Vagina (tissue), 2 donors: ENCODE results near the gene WSCD1. TPM values are rescaled to one million over a fixed set of nuclear protein-coding genes. Genes with fewer than 3 reads are reported as not detected.

Experiments
- DNase-seq, 2 donors: peaks; one replicate each; pipeline ENCODE4 v3.0.0-alpha.2; 2017; ENCODE audit errors: extremely low spot score in 2 of 2
- H3K27ac ChIP-seq: fragments of 200-600 bp; sonication (generic); one replicate; pipeline ENCODE4 v1.5.1; 2019
- H3K27me3 ChIP-seq: fragments of 200-600 bp; sonication (generic); one replicate; pipeline ENCODE4 v1.5.1; 2019
- H3K36me3 ChIP-seq, 2 donors: fragments of 200-600 bp; sonication (generic); one replicate each; pipeline ENCODE4 v1.5.1; 2017 to 2019
- H3K4me1 ChIP-seq: fragments of 200-600 bp; sonication (generic); one replicate; pipeline ENCODE4 v1.5.1; 2019
- H3K4me3 ChIP-seq, 2 donors: fragments of 200-600 bp; sonication (generic); 1 replicate in 1 of 2; 2 replicates in 1 of 2; pipeline ENCODE4 v1.5.1; 2016 to 2019
- H3K9me3 ChIP-seq: fragments of 200-600 bp; sonication (generic); one replicate; pipeline ENCODE4 v1.5.1; 2019
- POLR2A ChIP-seq, 2 donors: fragments of 450-650 bp; IDR thresholded peaks; one replicate each; pipeline ENCODE4 v1.6.1; 2017; ENCODE audit warnings: antibody characterized with exemption in 2 of 2, mild to moderate bottlenecking in 2 of 2, moderate library complexity in 2 of 2
- POLR2AphosphoS5 ChIP-seq, 2 donors: sonication (generic); formaldehyde crosslinking; IDR thresholded peaks; one replicate each; pipeline ENCODE4 v1.9.0; 2017; ENCODE audit warnings: antibody characterized with exemption in 2 of 2, mild to moderate bottlenecking in 2 of 2, low read depth in 1 of 2; ENCODE audit not compliant: insufficient read depth in 1 of 2
- intact Hi-C: fragments of 100-400 bp; cut with DNase I; formaldehyde crosslinking; loops from one replicate; pipeline ENCODE4 v1.15.1; 2023
- total RNA-seq: library from RNA; depleted of rRNA; stranded (reverse); fragments of >200 nt; gene quantifications from one replicate; pipeline ENCODE4 v1.2.3, GENCODE V29; 2016
- TF ChIP-seq, protein P1 (sequence below), 3 experiments: fragments of 450-650 bp in 2 of 3; fragments of 200-600 bp in 1 of 3; sonication (generic) in 1 of 3; IDR thresholded peaks; one replicate each; pipeline ENCODE4 v1.5.1; 2017 to 2019; ENCODE audit warnings: antibody characterized with exemption in 3 of 3, mild to moderate bottlenecking in 2 of 3, moderate library complexity in 2 of 3

The WSCD1 gene
- total RNA-seq, 1 donor from 2014 or later: 2.0 TPM

DNA sequence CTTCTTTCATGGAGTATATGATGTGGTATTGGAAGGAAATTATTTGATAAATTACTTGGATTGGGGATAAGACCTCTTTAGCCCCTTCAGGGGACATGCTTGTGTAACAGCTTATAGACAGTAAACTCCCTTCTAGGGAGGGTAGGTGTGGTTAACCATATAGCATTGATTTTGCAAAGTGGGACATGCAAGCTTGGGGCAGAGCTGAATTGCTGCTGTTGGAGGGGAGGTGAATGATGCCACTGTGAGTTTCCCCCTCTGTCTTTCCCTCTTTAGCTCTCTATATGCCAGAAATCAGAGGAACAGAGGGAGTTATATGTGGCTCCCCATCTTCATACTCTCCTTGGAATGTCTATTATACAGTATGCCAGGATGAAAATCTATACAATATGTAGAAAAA, 54.7 kb downstream of the WSCD1 start:
- TF ChIP-seq, protein P1, sequence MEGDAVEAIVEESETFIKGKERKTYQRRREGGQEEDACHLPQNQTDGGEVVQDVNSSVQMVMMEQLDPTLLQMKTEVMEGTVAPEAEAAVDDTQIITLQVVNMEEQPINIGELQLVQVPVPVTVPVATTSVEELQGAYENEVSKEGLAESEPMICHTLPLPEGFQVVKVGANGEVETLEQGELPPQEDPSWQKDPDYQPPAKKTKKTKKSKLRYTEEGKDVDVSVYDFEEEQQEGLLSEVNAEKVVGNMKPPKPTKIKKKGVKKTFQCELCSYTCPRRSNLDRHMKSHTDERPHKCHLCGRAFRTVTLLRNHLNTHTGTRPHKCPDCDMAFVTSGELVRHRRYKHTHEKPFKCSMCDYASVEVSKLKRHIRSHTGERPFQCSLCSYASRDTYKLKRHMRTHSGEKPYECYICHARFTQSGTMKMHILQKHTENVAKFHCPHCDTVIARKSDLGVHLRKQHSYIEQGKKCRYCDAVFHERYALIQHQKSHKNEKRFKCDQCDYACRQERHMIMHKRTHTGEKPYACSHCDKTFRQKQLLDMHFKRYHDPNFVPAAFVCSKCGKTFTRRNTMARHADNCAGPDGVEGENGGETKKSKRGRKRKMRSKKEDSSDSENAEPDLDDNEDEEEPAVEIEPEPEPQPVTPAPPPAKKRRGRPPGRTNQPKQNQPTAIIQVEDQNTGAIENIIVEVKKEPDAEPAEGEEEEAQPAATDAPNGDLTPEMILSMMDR (IDR thresholded peaks at IDR 0.05): no peak
- TF ChIP-seq POLR2A (IDR thresholded peaks at IDR 0.05): no peak
- TF ChIP-seq POLR2AphosphoS5 (IDR thresholded peaks at IDR 0.05; ENCODE audit: insufficient read depth in 1 of 2, low read depth in 1 of 2): no peak
- H3K27me3 ChIP-seq: no peaks in the 10 kb centered on the region
- H3K4me3 ChIP-seq: no peak overlapping the region
- H3K27ac ChIP-seq: no peak overlapping the region
- intact Hi-C loops: no loop called here
- H3K4me1 ChIP-seq: no peaks in the 10 kb centered on the region
- H3K36me3 ChIP-seq: no peaks in the 10 kb centered on the region
- no peak for DNase-seq
- H3K9me3 ChIP-seq: no peaks in the 10 kb centered on the region

DNA sequence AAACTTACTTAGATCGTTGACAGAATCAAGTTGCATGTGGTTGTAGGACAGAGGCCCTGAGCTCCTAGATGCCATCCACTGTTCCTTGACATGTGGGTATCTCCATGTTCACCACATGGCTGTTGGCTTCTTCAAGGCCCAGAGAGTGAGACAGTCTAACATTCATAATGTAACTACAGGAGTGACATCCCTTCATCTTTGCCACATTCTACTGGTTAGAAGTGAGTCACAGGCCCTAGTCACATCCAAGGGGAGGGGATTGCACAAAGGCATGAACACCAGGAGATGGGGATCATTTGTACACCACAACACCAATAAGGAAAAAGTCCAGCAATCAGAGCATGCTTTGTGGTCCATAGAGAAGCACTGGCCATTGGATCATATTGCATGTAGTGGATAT, 56.6 kb downstream of the WSCD1 start:
- H3K4me3 ChIP-seq: no peak overlapping the region
- TF ChIP-seq POLR2A (IDR thresholded peaks at IDR 0.05) (no peak), POLR2AphosphoS5 (IDR thresholded peaks at IDR 0.05; ENCODE audit: insufficient read depth in 1 of 2, low read depth in 1 of 2) (no peak)
- TF ChIP-seq, protein P1 (IDR thresholded peaks at IDR 0.05): no peak
- intact Hi-C loops: no loop called here
- H3K36me3 ChIP-seq: no peaks in the 10 kb centered on the region
- no peaks in the 10 kb centered on the region for H3K4me1 ChIP-seq
- H3K27me3 ChIP-seq: no peaks in the 10 kb centered on the region
- H3K27ac ChIP-seq: no peak overlapping the region
- H3K9me3 ChIP-seq: no peaks in the 10 kb centered on the region
- DNase-seq: no peak

DNA sequence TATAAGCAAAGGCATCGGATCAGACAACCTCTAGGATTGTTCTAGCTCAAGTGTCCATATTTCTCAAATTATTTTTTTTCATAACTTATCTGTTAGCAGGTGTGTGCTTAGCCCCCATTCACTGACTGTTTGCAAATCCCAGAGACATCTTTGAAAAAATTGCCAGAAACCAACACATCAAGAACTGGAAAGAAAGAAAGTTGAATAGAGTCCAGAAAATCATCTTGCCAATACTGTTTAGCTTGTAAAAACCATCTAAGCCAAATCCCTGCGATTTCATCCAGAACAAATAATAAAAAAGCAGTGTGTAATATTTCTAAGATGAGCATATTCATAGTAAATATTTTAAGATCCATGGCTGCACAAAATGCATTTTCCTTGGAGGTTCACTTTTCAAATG, 64.5 kb downstream of the WSCD1 start:
- Histone ChIP-seq H3K36me3 (no peaks in the 10 kb centered on the region), H3K27me3 (no peaks in the 10 kb centered on the region), H3K27ac (no peak overlapping the region), H3K4me3 (no peak overlapping the region), H3K4me1 (no peaks in the 10 kb centered on the region), H3K9me3 (no peaks in the 10 kb centered on the region)
- DNase-seq: no peak
- intact Hi-C loops: no loop called here
- TF ChIP-seq, protein P1 (IDR thresholded peaks at IDR 0.05): no peak
- TF ChIP-seq POLR2A (IDR thresholded peaks at IDR 0.05): no peak
- TF ChIP-seq POLR2AphosphoS5 (IDR thresholded peaks at IDR 0.05; ENCODE audit: insufficient read depth in 1 of 2, low read depth in 1 of 2): no peak

DNA sequence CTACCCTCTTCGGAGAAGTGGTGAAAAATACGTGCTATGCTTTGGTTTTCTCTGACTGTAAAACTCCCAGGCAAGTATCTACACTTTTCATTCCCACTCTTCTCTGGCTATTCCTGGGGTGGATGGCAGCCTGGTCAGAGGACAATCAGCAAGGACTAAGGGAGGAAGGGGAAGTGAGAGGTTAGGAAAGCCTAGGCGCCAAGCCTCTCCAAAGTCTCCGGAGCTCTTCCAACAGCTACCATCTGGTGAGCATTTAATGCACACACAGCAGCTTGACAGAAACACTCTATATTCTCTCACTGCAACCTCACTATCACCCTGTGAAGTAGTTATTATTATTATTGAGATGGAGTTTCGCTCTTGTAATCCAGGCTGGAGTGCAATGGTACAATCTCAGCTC, 65.1 kb downstream of the WSCD1 start:
- H3K9me3 ChIP-seq: no peaks in the 10 kb centered on the region
- TF ChIP-seq, protein P1 (IDR thresholded peaks at IDR 0.05): no peak
- no peak for TF ChIP-seq POLR2A (IDR thresholded peaks at IDR 0.05)
- TF ChIP-seq POLR2AphosphoS5 (IDR thresholded peaks at IDR 0.05; ENCODE audit: insufficient read depth in 1 of 2, low read depth in 1 of 2): no peak
- no peaks in the 10 kb centered on the region for H3K36me3 ChIP-seq
- intact Hi-C loops: no loop called here
- no peaks in the 10 kb centered on the region for H3K4me1 ChIP-seq
- no peak for DNase-seq
- H3K27ac ChIP-seq: no peak overlapping the region
- H3K27me3 ChIP-seq: no peaks in the 10 kb centered on the region
- H3K4me3 ChIP-seq: no peak overlapping the region

DNA sequence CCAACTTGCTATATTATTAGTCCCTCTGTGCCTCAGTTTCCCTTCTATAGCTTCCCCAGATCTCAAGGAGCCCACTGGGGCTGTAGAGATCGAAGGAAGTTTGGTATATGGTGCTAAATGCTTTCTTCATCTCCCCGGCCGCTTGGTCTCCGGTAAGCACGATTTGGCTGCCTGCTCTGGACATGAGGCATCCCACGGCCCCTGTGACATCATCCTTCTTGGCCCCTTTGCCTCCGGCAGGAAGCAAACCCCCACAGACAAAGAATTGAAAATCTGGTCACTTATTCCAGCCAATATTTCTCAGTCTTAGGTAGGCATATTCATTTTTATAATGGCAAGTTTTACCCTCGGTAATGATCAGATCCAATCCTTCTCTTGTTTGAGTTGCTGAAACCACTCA, 65.8 kb downstream of the WSCD1 start:
- intact Hi-C loops: no loop called here
- TF ChIP-seq POLR2AphosphoS5 (IDR thresholded peaks at IDR 0.05; ENCODE audit: insufficient read depth in 1 of 2, low read depth in 1 of 2) (no peak), POLR2A (IDR thresholded peaks at IDR 0.05) (no peak)
- TF ChIP-seq, protein P1 (IDR thresholded peaks at IDR 0.05): no peak
- no peak overlapping the region for H3K27ac ChIP-seq
- no peaks in the 10 kb centered on the region for H3K27me3 ChIP-seq
- no peaks in the 10 kb centered on the region for H3K4me1 ChIP-seq
- H3K4me3 ChIP-seq: no peak overlapping the region
- H3K9me3 ChIP-seq: no peaks in the 10 kb centered on the region
- no peaks in the 10 kb centered on the region for H3K36me3 ChIP-seq
- DNase-seq: no peak
